RWPE2 (cell line): ENCODE measurements around the gene ABCC3.

ENCODE experiments used
- ATAC-seq: fragments of 200-7000 bp; cut with Tn5 transposase; 3 replicates; pipeline ENCODE4 v1.9.1; 2021; ENCODE audit warnings: low read depth
- DNase-seq: peaks from one replicate; pipeline ENCODE4 v3.0.0-alpha.2; 2020; ENCODE audit warnings: low spot score
- H3K27ac ChIP-seq: fragments of 450-650 bp; 2 replicates; pipeline ENCODE4 v1.5.1; 2017; ENCODE audit warnings: mild to moderate bottlenecking; ENCODE audit not compliant: poor library complexity, severe bottlenecking
- H3K27me3 ChIP-seq: fragments of 250-450 bp; sonication (Bioruptor Pico); 2 replicates; pipeline ENCODE4 v1.5.1; 2021; ENCODE audit warnings: mild to moderate bottlenecking, moderate library complexity; ENCODE audit not compliant: insufficient read depth, poor library complexity, severe bottlenecking
- H3K36me3 ChIP-seq: fragments of 250-450 bp; sonication (Bioruptor Pico); 2 replicates; pipeline ENCODE4 v1.5.1; 2020; ENCODE audit warnings: low read depth, mild to moderate bottlenecking, moderate library complexity
- H3K4me1 ChIP-seq: fragments of 250-450 bp; sonication (Bioruptor Pico); 2 replicates; pipeline ENCODE4 v1.5.1; 2021; ENCODE audit warnings: mild to moderate bottlenecking, moderate library complexity; ENCODE audit not compliant: insufficient read depth, poor library complexity, severe bottlenecking
- H3K4me3 ChIP-seq: fragments of 250-450 bp; sonication (Bioruptor Pico); 2 replicates; pipeline ENCODE4 v1.5.1; 2021; ENCODE audit warnings: mild to moderate bottlenecking, moderate library complexity; ENCODE audit not compliant: severe bottlenecking
- H3K9me3 ChIP-seq: fragments of 250-450 bp; sonication (Bioruptor Pico); 2 replicates; pipeline ENCODE4 v1.5.1; 2021; ENCODE audit warnings: mild to moderate bottlenecking, moderate library complexity; ENCODE audit not compliant: severe bottlenecking
- CTCF ChIP-seq: fragments of 450-650 bp; IDR thresholded peaks from one replicate; pipeline ENCODE4 v1.5.1; 2017; ENCODE audit warnings: mild to moderate bottlenecking, moderate library complexity; ENCODE audit not compliant: poor library complexity, severe bottlenecking

The ABCC3 gene

GRCh38 chr17:50631195-50631907 is 3.3 kb upstream of the ABCC3 start:
- Histone ChIP-seq H3K36me3 (no peaks in the 10 kb centered on the region), H3K27ac (no peak overlapping the region), H3K9me3 (no peaks in the 10 kb centered on the region), H3K4me1 (peaks cover 10% of the 10 kb centered on the region), H3K27me3 (no peaks in the 10 kb centered on the region), H3K4me3 (no peak overlapping the region)
- TF ChIP-seq CTCF, result no peak
- ATAC-seq, result no peak; the same call in 2 of the 3 replicates
- DNase-seq, result no peak

GRCh38 chr17:50631908-50632571 is 2.6 kb upstream of the ABCC3 start:
- Histone ChIP-seq H3K4me3 (no peak overlapping the region), H3K4me1 (peaks cover 17% of the 10 kb centered on the region), H3K9me3 (no peaks in the 10 kb centered on the region), H3K27me3 (no peaks in the 10 kb centered on the region), H3K27ac (no peak overlapping the region), H3K36me3 (no peaks in the 10 kb centered on the region)
- ATAC-seq, result peak; percentile 23; the same call in 2 of the 3 replicates
- TF ChIP-seq CTCF, result no peak
- no peak for DNase-seq

GRCh38 chr17:50632637-50633036 is 2.0 kb upstream of the ABCC3 start:
- H3K4me3 ChIP-seq, result no peak overlapping the region
- DNase-seq (no peak), ATAC-seq (no peak)
- no peak overlapping the region for H3K27ac ChIP-seq
- no peaks in the 10 kb centered on the region for H3K27me3 ChIP-seq
- no peaks in the 10 kb centered on the region for H3K9me3 ChIP-seq
- peaks cover 23% of the 10 kb centered on the region for H3K4me1 ChIP-seq
- TF ChIP-seq CTCF, result no peak
- peaks cover 6% of the 10 kb centered on the region; the same call in 1 of the 2 replicates for H3K36me3 ChIP-seq

- no peak for ATAC-seq
- Histone ChIP-seq H3K27ac (no peak overlapping the region), H3K4me1 (peaks cover 34% of the 10 kb centered on the region), H3K4me3 (no peak overlapping the region), H3K9me3 (no peaks in the 10 kb centered on the region), H3K27me3 (no peaks in the 10 kb centered on the region), H3K36me3 (peaks cover 6% of the 10 kb centered on the region; the same call in 1 of the 2 replicates)
- no peak for TF ChIP-seq CTCF
- no peak for DNase-seq
Measured at GRCh38 chr17:50633683-50634082, 998 bp upstream of the ABCC3 start.
